GM19351 (cell line): ENCODE measurements around the gene MRPS18A.
"Not testable (repeated sequence)": the region's sequence is repeated elsewhere in the genome, so short reads cannot be mapped to it uniquely, and the experiment has no call there.

Experiments used
- ATAC-seq: cut with Tn5 transposase; IDR thresholded peaks from one replicate; pipeline ENCODE4 v1.9.1; 2021; ENCODE audit warnings: mild to moderate bottlenecking, moderate library complexity; ENCODE audit not compliant: unreplicated experiment

Gene MRPS18A

DNA sequence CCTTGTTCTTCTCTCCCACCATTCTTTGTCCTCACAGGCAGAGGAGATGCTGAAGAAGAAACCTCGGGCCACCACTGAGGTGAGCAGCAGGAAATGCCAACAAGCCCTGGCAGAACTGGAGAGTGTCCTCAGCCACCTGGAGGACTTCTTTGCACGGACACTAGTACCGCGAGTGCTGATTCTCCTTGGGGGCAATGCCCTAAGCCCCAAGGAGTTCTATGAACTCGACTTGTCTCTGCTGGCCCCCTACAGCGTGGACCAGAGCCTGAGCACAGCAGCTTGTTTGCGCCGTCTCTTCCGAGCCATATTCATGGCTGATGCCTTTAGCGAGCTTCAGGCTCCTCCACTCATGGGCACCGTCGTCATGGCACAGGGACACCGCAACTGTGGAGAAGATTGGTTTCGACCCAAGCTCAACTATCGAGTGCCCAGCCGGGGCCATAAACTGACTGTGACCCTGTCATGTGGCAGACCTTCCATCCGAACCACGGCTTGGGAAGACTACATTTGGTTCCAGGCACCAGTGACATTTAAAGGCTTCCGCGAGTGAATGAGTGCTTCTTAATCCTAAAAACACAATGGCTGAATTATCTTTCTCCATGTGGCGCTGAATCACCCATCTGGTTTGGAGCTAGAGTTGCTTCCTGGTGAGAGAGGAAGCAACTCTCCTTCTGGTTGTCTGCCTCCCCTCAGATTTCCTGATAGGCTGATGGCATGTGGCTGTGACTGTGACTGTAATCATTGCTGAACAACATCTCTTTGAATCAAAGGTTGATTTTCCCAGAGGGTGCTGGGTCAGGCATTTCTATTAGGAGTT, 47.4 kb downstream of the MRPS18A start:
- no peak for ATAC-seq

- no peak for ATAC-seq
These were observed 51.3 kb downstream of the MRPS18A start for GRCh38 chr6:43636308-43636659.

DNA sequence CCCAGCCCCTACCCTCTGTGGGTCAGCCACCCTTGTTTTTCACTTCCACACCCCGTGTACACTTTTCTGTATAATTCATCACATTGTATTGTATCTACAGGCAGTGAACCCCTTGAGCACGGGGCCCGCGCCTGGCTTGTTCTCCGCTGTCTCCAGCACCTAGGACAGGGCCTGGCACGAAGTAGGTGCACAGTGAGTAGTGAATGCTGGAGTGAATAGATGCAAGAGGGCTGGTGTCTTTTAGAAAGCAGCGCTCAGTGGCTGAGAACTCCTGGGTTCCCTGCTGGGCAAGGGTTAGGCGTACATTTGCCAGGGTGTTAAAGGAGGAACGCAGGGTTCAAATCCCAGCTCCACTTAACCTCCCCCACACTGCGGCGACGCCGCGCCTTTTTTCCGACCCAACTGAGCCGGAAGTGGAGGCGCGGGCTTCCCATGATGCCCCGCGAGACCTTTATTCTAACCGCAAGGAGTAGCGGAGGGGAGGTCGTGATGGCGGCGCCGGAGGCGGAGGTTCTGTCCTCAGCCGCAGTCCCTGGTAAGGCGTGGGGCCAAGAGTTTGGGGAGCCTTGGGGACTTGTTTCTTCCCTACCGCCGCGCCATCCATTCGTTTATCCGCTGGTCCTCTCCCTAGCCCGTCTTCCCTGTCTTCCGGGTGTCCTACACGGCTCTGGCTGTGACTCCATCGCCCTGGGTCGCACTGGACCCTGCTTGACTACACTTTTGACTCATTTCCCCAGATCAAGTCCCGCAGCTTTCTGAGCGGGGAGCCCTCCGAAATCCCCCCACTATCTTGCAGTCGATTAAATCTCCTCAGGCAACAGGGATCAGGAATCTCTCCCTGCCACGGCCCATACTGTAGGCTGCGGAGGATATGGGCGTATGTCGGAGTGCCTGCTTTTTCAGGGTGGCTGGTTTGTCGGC, 51.9 kb downstream of the MRPS18A start, which contains the start of gene MAD2L1BP:
TSS of gene MAD2L1BP (plus strand) at position 454 of the 921 bp plus-strand sequence. CDS start at position 490, 36 bp downstream.
- ATAC-seq: peak; percentile 84

- no peak for ATAC-seq
These were observed 52.8 kb downstream of the MRPS18A start for GRCh38 chr6:43634702-43635303.

GRCh38 chr6:43633002-43633401, 54.6 kb downstream of the MRPS18A start:
- not testable (repeated sequence) for ATAC-seq

DNA sequence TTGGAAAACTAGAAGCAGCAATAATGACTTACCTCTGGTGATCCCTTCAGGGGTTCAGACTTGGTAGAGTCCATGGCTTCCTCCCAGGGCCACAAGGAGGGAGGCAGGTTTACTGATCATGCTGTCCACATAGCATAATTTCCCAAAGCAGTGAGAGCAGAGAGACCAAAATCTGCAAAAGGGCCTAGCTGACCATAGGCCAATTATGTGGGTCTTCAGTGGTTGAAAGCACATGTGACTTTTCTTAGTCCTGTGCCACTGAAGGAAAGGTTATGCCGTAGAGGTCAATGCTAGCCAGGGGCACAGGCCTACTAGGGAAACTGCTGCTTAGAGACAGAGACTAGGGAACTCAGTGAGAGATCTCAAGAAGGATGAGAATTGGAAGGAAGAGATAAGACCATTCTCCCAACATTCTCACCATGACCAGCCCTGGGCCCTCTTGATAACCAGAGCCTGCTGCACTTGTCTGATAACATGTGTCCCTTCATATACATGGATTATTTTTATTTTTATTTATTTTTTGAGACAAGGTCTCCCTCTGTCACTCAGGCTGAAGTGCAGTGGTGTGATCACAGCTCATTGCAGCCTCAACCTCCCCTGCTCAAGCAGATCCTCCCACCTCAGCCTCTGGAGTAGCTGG, 56.5 kb downstream of the MRPS18A start:
- ATAC-seq: no peak

GRCh38 chr6:43629505-43630300, 57.9 kb downstream of the MRPS18A start:
- peak; percentile 67 for ATAC-seq

GRCh38 chr6:43629104-43629504, 58.5 kb downstream of the MRPS18A start, which contains the start of gene GTPBP2:
Gene GTPBP2, minus strand, starts transcription at chr6:43629264. Its CDS starts 102 bp downstream, at chr6:43629162.
- ATAC-seq: peak; percentile 78

DNA sequence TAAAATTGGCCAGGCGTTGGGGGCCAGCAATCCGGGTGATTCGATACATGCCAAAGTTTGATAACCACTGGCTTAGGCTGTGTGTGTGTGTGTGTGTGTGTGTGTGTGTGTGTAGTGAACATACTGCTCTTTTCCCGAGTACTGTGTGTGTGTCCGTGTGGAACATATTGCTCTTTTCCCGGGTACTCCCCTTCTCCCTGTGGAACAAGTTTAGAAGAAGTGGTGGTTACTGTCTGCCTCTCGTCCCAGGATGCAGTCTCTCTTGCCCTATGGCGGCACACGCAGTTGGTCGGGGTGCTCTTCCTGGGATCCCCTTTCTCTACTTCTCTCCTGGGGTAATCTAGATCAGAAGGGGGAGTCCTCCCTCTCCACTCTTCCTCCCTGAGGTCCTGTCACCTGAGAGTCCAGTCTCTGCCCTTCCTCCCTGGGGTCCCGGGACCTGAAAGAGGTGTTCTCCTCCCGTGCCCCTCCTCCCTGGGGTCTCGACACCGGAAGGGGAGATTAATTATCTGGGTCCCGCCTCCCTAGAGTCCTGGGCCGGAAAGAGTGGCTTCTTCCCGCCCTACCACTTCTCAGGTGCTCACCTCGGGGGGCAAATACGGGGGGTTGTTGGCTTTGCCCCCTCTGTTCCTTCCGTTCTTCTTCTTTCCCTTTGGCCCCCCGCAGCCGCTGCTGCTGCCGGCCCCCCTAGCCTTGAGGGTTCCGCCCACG, 59.0 kb downstream of the MRPS18A start:
- peak; percentile 25 for ATAC-seq

- ATAC-seq: no peak
These were observed 60.4 kb downstream of the MRPS18A start for GRCh38 chr6:43627008-43627825.

DNA sequence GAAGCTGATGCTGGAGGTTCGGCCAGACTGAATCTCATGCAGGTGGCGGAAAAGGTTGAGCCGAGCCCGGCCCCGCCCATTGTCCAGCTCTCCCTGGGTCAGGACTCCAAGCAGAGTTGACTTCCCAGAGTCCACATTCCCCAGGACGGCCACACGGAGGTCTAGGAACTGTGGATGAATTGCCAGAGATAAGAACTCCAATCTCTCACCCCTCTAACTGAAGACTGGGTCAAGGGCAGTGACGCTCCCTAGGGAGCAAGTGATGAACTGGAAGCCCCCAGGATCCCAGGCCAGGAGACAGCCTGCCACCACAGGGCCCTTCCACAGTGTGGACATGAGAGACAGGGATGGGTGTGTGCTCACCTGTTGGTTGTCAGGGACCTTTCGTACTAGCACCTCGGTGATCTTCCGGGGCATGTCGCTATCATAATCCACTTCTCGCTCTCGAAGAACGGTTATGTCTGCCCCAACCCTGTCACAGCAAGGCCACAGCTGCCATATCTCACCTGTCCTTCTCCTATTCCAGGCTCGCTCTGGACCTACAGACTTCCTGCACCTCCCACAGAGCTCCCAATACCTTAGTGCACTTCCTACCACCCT, 62.1 kb downstream of the MRPS18A start:
- ATAC-seq: no peak

DNA sequence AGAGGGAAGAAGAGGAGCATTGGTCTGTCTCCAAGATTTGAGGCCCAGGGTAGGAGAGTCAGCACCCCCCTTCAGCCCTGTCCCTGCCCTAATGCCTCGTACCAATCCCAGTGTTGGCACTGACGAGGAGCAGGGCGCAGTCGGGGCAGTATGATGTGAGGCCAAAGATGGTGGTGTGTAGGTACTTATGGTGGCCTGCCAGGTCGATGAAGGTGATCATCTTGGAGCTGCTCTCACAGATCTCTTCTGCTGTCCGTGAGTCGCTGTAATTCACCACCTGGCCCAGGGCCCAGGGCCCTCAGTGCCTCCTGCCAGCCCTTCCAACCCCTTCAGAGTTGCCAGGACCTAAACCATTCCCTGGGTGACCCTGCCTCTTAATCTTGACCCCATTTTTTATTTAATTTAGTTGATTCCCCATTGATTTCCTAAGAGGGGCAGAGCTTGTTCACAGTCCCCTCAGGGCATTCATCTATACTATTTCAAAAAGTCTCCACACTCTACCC, 62.8 kb downstream of the MRPS18A start:
- no peak for ATAC-seq

DNA sequence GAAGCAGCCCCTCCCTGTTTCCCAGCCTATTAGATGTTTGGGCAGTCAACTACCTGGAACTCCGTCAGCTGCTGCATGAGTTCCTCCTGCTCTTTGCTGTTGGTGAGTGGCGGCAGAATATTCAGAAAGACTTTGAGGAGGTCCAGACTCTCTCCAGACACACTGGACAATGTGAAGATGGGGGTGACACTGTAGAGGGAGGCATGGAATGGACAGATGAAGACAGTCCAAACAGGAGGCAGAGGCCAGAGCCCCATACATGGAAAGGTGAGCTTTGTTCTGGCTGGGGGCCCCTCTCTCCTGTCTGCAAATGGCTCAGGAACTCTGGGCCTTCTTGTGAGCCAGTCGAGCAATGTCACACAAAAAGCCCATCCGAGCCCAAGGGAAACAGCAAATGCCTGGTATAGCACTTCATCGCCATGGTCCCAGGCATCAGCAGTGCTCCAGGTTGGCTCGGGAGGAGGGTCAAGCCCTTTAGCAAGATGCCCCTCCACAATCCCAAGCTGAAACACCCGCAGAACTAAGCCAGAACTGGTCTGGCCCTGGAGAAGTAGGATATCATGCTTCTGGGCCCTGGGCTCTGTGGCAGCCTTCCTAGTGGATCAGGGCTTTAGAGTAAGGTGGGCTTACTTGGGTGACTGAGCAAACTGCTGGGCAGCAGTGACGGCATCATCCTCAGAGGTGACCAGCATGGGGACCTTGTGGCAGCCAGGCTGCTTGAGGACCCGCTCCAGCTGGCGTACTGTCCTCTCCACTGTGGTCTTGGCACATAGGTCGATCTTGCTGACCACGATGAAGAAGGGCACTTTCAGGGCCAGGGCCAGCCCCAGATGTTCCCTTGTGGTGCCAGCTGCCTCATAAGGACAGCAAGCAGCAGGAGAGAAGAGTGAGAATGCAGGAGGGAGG, 63.5 kb downstream of the MRPS18A start:
- ATAC-seq: no peak

- no peak for ATAC-seq
These were observed 65.0 kb downstream of the MRPS18A start for GRCh38 chr6:43622541-43622940.

GRCh38 chr6:43621836-43622180, 65.8 kb downstream of the MRPS18A start:
- no peak for ATAC-seq
